Measurements from ENCODE around the gene SPOP. TPM values are rescaled to one million over a fixed set of nuclear protein-coding genes. Genes with fewer than 3 reads are reported as not detected.
A peak's percentile ranks its signal among the peaks of the same experiment; 100 is the strongest.
"Not testable (repeated sequence)": the region's sequence is repeated elsewhere in the genome, so short reads cannot be mapped to it uniquely, and the experiment has no call there.

SPOP gene
- total RNA-seq, 2 experiments from 2014 or later: 66.9 to 69.2 TPM

GRCh38 chr17:49676276-49676868 is 1.5 kb downstream of the SPOP start:
- Mint-ChIP-seq H3K36me3 (ENCODE audit: low read depth) (peaks cover 19% of the 10 kb centered on the region), H3K4me1 (ENCODE audit: low read depth) (peaks cover 48% of the 10 kb centered on the region), H3K9me3 (peaks cover 2% of the 10 kb centered on the region), H3K27ac (peak overlapping the region; percentile 95), H3K27me3 (ENCODE audit: low read depth) (no peaks in the 10 kb centered on the region), H3K4me3 (peak overlapping the region; percentile 93)
- intact Hi-C loops (cut with micrococcal nuclease): loop anchor here (5.0 to 10.0 kb wide), 3 partner anchors 44 to 378 kb away; partner anchors contain the start of gene ITGA3
- peak; percentile 25 for DNase-seq
- CTCF ChIA-PET: interaction anchor here (0.7 kb wide), 1 partner anchor 291 kb away, joined by 4 read pairs; no protein-coding TSS in a partner anchor

GRCh38 chr17:49674507-49674906 is 3.4 kb downstream of the SPOP start:
- Mint-ChIP-seq H3K4me3 (no peak overlapping the region), H3K27me3 (ENCODE audit: low read depth) (no peaks in the 10 kb centered on the region), H3K4me1 (ENCODE audit: low read depth) (peaks cover 64% of the 10 kb centered on the region), H3K27ac (peak overlapping the region; percentile 11), H3K36me3 (ENCODE audit: low read depth) (peaks cover 19% of the 10 kb centered on the region), H3K9me3 (peaks cover 2% of the 10 kb centered on the region)
- CTCF ChIA-PET: interaction anchor here (0.6 to 1.3 kb wide), 6 partner anchors 16 to 206 kb away, joined by 3 to 6 read pairs (median 3); no protein-coding TSS in a partner anchor
- intact Hi-C loops (cut with micrococcal nuclease): loop anchor here (10.0 kb wide), 1 partner anchor 380 kb away; the partner anchor contains the start of gene ITGA3
- no peak for DNase-seq

GRCh38 chr17:49673679-49674078 is 4.2 kb downstream of the SPOP start:
- intact Hi-C loops (cut with micrococcal nuclease): loop anchor here (10.0 kb wide), 1 partner anchor 381 kb away; the partner anchor contains the start of gene ITGA3
- CTCF ChIA-PET: interaction anchor here (0.7 to 1.3 kb wide), 3 partner anchors 29 to 206 kb away, joined by 3 to 6 read pairs (median 3); no protein-coding TSS in a partner anchor
- not testable (repeated sequence) for DNase-seq; H3K27ac Mint-ChIP-seq; H3K9me3 Mint-ChIP-seq; H3K27me3 Mint-ChIP-seq (ENCODE audit: low read depth); H3K4me3 Mint-ChIP-seq
- Mint-ChIP-seq H3K4me1 (ENCODE audit: low read depth) (peaks cover 64% of the 10 kb centered on the region), H3K36me3 (ENCODE audit: low read depth) (peaks cover 19% of the 10 kb centered on the region)

- Mint-ChIP-seq H3K4me3 (no peak overlapping the region), H3K27ac (peak overlapping the region; percentile 8), H3K9me3 (no peaks in the 10 kb centered on the region), H3K27me3 (ENCODE audit: low read depth) (no peaks in the 10 kb centered on the region), H3K36me3 (ENCODE audit: low read depth) (peaks cover 17% of the 10 kb centered on the region), H3K4me1 (ENCODE audit: low read depth) (peaks cover 60% of the 10 kb centered on the region)
- CTCF ChIA-PET: interaction anchor here (0.6 to 1.6 kb wide), 2 partner anchors 83 to 101 kb away, joined by 3 to 4 read pairs; no protein-coding TSS in a partner anchor
- intact Hi-C loops (cut with micrococcal nuclease): loop anchor here (10.0 kb wide), 1 partner anchor 384 kb away; the partner anchor contains the start of gene ITGA3
- DNase-seq: no peak
Observed at GRCh38 chr17:49670641-49671040, 7.3 kb downstream of the SPOP start.

- no peak overlapping the region for H3K27ac Mint-ChIP-seq
Observed at GRCh38 chr17:49670002-49670401, 7.9 kb downstream of the SPOP start.

DNA sequence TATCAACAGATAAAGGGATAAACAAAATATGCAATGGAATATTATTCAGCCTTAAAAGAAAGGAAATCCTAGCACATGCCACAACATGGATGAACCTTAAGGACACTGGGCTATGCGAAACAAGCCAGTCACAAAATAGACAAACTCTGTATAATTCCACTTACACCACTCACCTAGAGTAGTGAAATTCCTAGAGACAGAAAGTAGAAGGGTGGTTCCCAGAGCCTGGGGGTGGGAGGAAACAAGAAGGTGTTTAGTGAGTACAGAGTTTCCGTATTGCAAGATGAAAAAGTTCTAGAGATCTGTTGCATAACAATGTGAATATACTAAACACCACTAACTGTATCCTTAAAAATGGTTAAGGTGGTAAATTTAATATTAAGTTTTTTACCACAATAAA is 10.0 kb downstream of the SPOP start:
- Mint-ChIP-seq H3K27ac (peak overlapping the region; percentile 56), H3K36me3 (ENCODE audit: low read depth) (peaks cover 6% of the 10 kb centered on the region), H3K9me3 (no peaks in the 10 kb centered on the region), H3K27me3 (ENCODE audit: low read depth) (no peaks in the 10 kb centered on the region), H3K4me1 (ENCODE audit: low read depth) (peaks cover 54% of the 10 kb centered on the region), H3K4me3 (no peak overlapping the region)
- intact Hi-C loops (cut with micrococcal nuclease): no loop called here
- CTCF ChIA-PET: interaction anchor here (0.9 kb wide), 1 partner anchor 172 kb away, joined by 5 read pairs; no protein-coding TSS in a partner anchor
- no peak for DNase-seq

More at GRCh38 chr17:49670002-49670401, 7.9 kb downstream of the SPOP start:
- intact Hi-C loops (cut with micrococcal nuclease): loop anchor here (10.0 kb wide), 1 partner anchor 385 kb away; the partner anchor contains the start of gene ITGA3
- Mint-ChIP-seq H3K4me1 (ENCODE audit: low read depth) (peaks cover 59% of the 10 kb centered on the region), H3K4me3 (no peak overlapping the region), H3K36me3 (ENCODE audit: low read depth) (peaks cover 13% of the 10 kb centered on the region), H3K9me3 (no peaks in the 10 kb centered on the region), H3K27me3 (ENCODE audit: low read depth) (no peaks in the 10 kb centered on the region)
- no peak for DNase-seq
- CTCF ChIA-PET: interaction anchor here (0.8 kb wide), 1 partner anchor 26 kb away, joined by 3 read pairs; no protein-coding TSS in a partner anchor

DNA sequence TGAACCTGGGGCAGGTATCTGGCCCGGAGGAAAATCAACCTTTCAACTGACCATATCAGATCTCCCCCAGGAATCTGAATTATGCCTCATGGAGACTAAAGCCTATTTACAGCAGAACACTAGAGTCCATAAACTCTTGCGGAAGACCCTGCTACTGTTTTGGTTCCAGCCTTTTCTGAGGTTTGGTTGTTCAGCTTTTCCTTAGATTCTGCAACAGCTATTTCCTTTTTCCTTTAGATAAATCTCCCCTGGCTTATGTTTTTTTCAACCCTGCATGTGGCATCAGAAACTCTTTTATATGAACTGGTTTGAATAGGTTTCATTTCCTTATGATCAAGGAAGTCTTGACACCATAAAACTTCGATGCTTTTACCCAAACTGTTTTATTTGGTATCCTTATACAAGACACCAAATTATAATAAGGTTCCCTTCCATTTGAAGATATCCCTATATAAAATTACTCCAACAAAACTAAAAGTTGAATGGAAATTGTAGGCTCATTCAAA is 13.1 kb downstream of the SPOP start:
- no peaks in the 10 kb centered on the region for H3K9me3 Mint-ChIP-seq
- CTCF ChIA-PET: no interaction called here
- intact Hi-C loops (cut with micrococcal nuclease): no loop called here
- H3K4me3 Mint-ChIP-seq: no peak overlapping the region
- no peaks in the 10 kb centered on the region for H3K27me3 Mint-ChIP-seq (ENCODE audit: low read depth)
- DNase-seq: no peak
- H3K4me1 Mint-ChIP-seq (ENCODE audit: low read depth): peaks cover 42% of the 10 kb centered on the region
- H3K36me3 Mint-ChIP-seq (ENCODE audit: low read depth): peaks cover 10% of the 10 kb centered on the region
- H3K27ac Mint-ChIP-seq: no peak overlapping the region

- no peak overlapping the region for H3K27ac Mint-ChIP-seq
- intact Hi-C loops (cut with micrococcal nuclease): no loop called here
- CTCF ChIA-PET: interaction anchor here (0.5 kb wide), 1 partner anchor 76 kb away, joined by 7 read pairs; no protein-coding TSS in a partner anchor
Observed at GRCh38 chr17:49659661-49660382, 18.1 kb downstream of the SPOP start.

GRCh38 chr17:49656247-49656646 is 21.6 kb downstream of the SPOP start:
- Mint-ChIP-seq H3K4me1 (ENCODE audit: low read depth) (peaks cover 45% of the 10 kb centered on the region), H3K36me3 (ENCODE audit: low read depth) (peaks cover 4% of the 10 kb centered on the region), H3K9me3 (no peaks in the 10 kb centered on the region), H3K27me3 (ENCODE audit: low read depth) (no peaks in the 10 kb centered on the region), H3K4me3 (no peak overlapping the region), H3K27ac (no peak overlapping the region)
- no peak for DNase-seq
- intact Hi-C loops (cut with micrococcal nuclease): no loop called here
- CTCF ChIA-PET: no interaction called here

More at GRCh38 chr17:49659661-49660382, 18.1 kb downstream of the SPOP start:
- no peak overlapping the region for H3K4me3 Mint-ChIP-seq
- DNase-seq: no peak
- peaks cover 6% of the 10 kb centered on the region for H3K36me3 Mint-ChIP-seq (ENCODE audit: low read depth)
- no peaks in the 10 kb centered on the region for H3K27me3 Mint-ChIP-seq (ENCODE audit: low read depth)
- peaks cover 42% of the 10 kb centered on the region for H3K4me1 Mint-ChIP-seq (ENCODE audit: low read depth)
- H3K9me3 Mint-ChIP-seq: no peaks in the 10 kb centered on the region

- Mint-ChIP-seq H3K27ac (peak overlapping the region; percentile 76), H3K36me3 (ENCODE audit: low read depth) (peaks cover 1% of the 10 kb centered on the region), H3K27me3 (ENCODE audit: low read depth) (no peaks in the 10 kb centered on the region), H3K9me3 (no peaks in the 10 kb centered on the region), H3K4me3 (no peak overlapping the region), H3K4me1 (ENCODE audit: low read depth) (peaks cover 66% of the 10 kb centered on the region)
- CTCF ChIA-PET: interaction anchor here (0.6 to 3.1 kb wide), 5 partner anchors 10 to 155 kb away, joined by 3 to 14 read pairs (median 5); no protein-coding TSS in a partner anchor
- intact Hi-C loops (cut with micrococcal nuclease): loop anchor here (2.0 to 5.0 kb wide), 2 partner anchors 14 to 115 kb away; partner anchors contain the start of gene FAM117A
- DNase-seq: no peak
Observed at GRCh38 chr17:49647256-49647585, 30.7 kb downstream of the SPOP start.

GRCh38 chr17:49646391-49647255 is 31.3 kb downstream of the SPOP start:
- intact Hi-C loops (cut with micrococcal nuclease): loop anchor here (1.0 to 5.0 kb wide), 3 partner anchors 14 to 116 kb away; partner anchors contain the start of gene FAM117A
- H3K36me3 Mint-ChIP-seq (ENCODE audit: low read depth): peaks cover 1% of the 10 kb centered on the region
- no peaks in the 10 kb centered on the region for H3K27me3 Mint-ChIP-seq (ENCODE audit: low read depth)
- peak overlapping the region; percentile 76 for H3K27ac Mint-ChIP-seq
- H3K4me3 Mint-ChIP-seq: no peak overlapping the region
- peaks cover 63% of the 10 kb centered on the region for H3K4me1 Mint-ChIP-seq (ENCODE audit: low read depth)
- no peaks in the 10 kb centered on the region for H3K9me3 Mint-ChIP-seq
- CTCF ChIA-PET: interaction anchor here (0.5 to 3.1 kb wide), 8 partner anchors 9 to 450 kb away, joined by 3 to 14 read pairs (median 3); no protein-coding TSS in a partner anchor
- DNase-seq: peak; percentile 81

Data from activated naive CD4-positive, alpha-beta T cell treated with anti-CD3 and anti-CD28 coated beads for 36 hours (primary cell).